Effector memory CD8-positive, alpha-beta T cell (primary cell): Measurements from ENCODE around the gene ARPC2.
A peak's percentile ranks its signal among the peaks of the same experiment; 100 is the strongest.

Experiments used
- ATAC-seq: fragments of 150-1000 bp; cut with Tn5 transposase; replicated peaks from 2 replicates; pipeline ENCODE4 v1.10.0; 2021; ENCODE audit warnings: mild to moderate bottlenecking, moderate library complexity
- DNase-seq, 3 experiments: peaks; one replicate each; pipeline ENCODE4 v3.0.0; 2021
- H3K27ac Mint-ChIP-seq, 2 donors: one replicate each; pipeline ENCODE4 v1.8.0; 2022; ENCODE audit warnings: mild to moderate bottlenecking in 2 of 2, mixed read lengths in 2 of 2, moderate library complexity in 2 of 2
- H3K27me3 Mint-ChIP-seq, 2 donors: one replicate each; pipeline ENCODE4 v1.8.0; 2022; ENCODE audit warnings: mixed read lengths in 2 of 2
- H3K36me3 Mint-ChIP-seq: one replicate; pipeline ENCODE4 v1.8.0; 2022; ENCODE audit warnings: mild to moderate bottlenecking, moderate library complexity, mixed read lengths; ENCODE audit not compliant: insufficient read depth
- H3K4me1 Mint-ChIP-seq, 2 donors: one replicate each; pipeline ENCODE4 v1.8.0; 2022; ENCODE audit warnings: low read depth in 2 of 2, mixed read lengths in 2 of 2
- H3K4me3 Mint-ChIP-seq, 2 donors: one replicate each; pipeline ENCODE4 v1.8.0; 2022; ENCODE audit warnings: mild to moderate bottlenecking in 2 of 2, mixed read lengths in 2 of 2, moderate library complexity in 2 of 2
- H3K9me3 Mint-ChIP-seq, 2 donors: one replicate each; pipeline ENCODE4 v1.8.0; 2022; ENCODE audit warnings: mixed read lengths in 2 of 2

Gene ARPC2

DNA sequence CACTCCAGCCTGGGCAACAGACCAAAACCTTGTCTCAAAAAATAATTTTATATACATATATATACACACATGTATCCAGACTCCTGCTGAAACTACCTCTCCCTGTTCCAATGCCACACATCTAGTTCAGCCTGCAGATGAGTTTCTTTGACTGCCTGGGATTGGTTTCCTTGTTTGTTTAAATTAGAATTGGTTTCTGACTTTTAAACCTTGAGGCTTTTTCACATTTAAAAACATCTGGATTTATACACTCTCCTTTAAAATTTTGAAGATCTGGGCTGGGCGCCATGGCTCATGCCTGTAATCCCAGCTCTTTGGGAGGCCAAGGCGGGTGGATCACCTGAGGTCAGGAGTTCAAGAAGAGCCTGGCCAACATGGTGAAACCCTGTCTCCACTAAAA lies 28.5 kb upstream of the ARPC2 start:
- H3K4me3 Mint-ChIP-seq = no peak overlapping the region
- ATAC-seq (no peak), DNase-seq (no peak)
- H3K4me1 Mint-ChIP-seq = peaks cover 0 to 2% of the 10 kb centered on the region in 2 donors
- H3K9me3 Mint-ChIP-seq = no peaks in the 10 kb centered on the region
- no peaks in the 10 kb centered on the region for H3K36me3 Mint-ChIP-seq
- H3K27ac Mint-ChIP-seq = no peak overlapping the region
- H3K27me3 Mint-ChIP-seq = peaks cover 0 to 12% of the 10 kb centered on the region in 2 donors

DNA sequence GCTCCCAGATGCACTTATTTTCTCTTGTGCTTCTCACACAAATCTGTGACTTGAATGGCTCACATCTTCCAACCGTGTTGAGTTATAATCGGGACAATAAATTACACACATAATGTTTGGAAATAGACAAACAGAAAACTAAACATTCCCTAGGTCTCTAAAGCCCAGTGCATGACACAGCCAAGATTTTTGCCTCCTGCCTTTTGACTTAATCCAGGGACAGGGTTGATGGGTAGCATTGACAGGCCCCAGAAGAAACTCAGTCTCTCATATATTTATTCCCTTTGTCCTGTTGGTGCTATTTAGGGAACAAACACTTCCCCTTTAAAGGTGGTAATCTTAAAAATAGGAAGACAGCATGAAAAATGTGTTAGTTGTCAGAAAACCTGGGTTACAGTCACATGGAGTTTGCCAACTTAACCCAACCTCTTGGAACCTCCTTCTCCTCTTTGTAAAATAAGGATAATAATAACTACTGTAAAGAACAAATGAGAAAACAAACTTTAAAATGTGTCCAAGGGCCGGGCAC lies 24.0 kb upstream of the ARPC2 start:
- Mint-ChIP-seq H3K36me3 (no peaks in the 10 kb centered on the region), H3K4me3 (no peak overlapping the region), H3K4me1 (no peaks in the 10 kb centered on the region), H3K27me3 (peaks cover 0 to 19% of the 10 kb centered on the region in 2 donors), H3K27ac (no peak overlapping the region), H3K9me3 (no peaks in the 10 kb centered on the region)
- ATAC-seq = no peak
- DNase-seq = no peak

DNA sequence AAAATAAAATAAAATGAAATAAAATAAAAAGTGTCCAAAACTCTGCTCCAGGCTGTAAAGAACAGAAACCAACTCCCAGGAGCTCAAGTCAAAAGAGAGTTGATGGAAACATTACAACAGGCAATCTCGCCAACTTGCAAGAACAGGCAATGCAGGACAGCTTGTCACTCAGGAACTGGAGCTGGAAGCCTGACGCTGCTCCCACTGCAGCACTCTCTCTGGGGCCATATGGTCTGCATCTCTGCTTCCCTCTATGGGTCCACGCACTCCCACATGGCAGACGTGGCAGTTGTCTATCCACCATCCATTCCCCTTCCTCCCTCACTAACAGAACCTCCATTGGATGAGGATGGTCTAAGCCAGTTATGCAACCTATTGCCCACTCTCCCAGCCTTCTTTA lies 23.3 kb upstream of the ARPC2 start:
- DNase-seq (no peak), ATAC-seq (no peak)
- no peaks in the 10 kb centered on the region for H3K36me3 Mint-ChIP-seq
- H3K27ac Mint-ChIP-seq = no peak overlapping the region
- no peak overlapping the region for H3K4me3 Mint-ChIP-seq
- H3K9me3 Mint-ChIP-seq = no peaks in the 10 kb centered on the region
- H3K4me1 Mint-ChIP-seq = no peaks in the 10 kb centered on the region
- H3K27me3 Mint-ChIP-seq = peaks cover 2 to 22% of the 10 kb centered on the region in 2 donors

DNA sequence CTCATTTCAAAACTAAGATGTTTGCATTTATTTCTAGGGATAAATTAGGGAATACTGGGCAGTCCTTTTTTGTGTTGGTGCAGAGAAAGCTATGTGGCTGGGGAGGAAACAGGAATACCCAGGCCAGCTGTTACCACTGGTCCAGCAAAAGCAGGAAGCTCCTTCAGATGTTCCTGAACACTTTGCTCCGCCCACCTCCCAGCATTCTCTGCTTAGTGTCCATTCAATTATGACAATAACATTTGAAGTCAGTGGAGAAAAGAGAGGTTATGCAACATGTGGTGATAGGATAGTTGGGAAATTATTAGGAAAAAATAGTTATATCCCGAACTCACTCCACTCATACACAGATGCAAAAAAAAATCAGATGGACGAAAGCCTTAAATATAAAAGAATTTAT lies 22.1 kb upstream of the ARPC2 start:
- H3K27ac Mint-ChIP-seq = peak overlapping the region in 1 of 2 donors; percentile 35
- ATAC-seq = no peak
- no peak overlapping the region for H3K4me3 Mint-ChIP-seq

DNA sequence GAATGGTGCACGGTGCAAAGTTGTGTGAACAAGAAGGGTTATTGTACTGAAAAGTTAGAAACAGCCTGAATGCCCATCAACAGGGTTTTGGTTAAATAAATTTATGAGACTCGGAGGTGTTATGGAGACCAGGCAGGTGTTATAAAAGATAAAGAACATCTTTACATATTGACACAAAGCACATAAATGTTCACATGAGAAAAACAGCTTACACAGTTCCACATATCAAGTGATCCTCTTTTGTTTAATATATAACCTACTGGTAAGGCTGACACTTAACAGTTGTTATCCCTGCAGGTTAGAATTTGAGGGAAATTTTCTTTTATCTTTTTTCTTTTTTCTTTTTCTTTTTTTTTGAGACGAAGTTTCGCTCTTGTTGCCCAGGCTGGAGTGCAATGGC lies 20.0 kb upstream of the ARPC2 start:
- H3K27me3 Mint-ChIP-seq = peaks cover 7 to 35% of the 10 kb centered on the region in 2 donors
- ATAC-seq = no peak
- H3K9me3 Mint-ChIP-seq = no peaks in the 10 kb centered on the region
- H3K36me3 Mint-ChIP-seq = no peaks in the 10 kb centered on the region
- H3K27ac Mint-ChIP-seq = no peak overlapping the region
- DNase-seq = no peak
- no peak overlapping the region for H3K4me3 Mint-ChIP-seq
- H3K4me1 Mint-ChIP-seq = no peaks in the 10 kb centered on the region

More for the DNA sequence above, 22.1 kb upstream of the ARPC2 start:
- peaks cover 7 to 33% of the 10 kb centered on the region in 2 donors for H3K27me3 Mint-ChIP-seq
- no peaks in the 10 kb centered on the region for H3K4me1 Mint-ChIP-seq
- no peaks in the 10 kb centered on the region for H3K36me3 Mint-ChIP-seq
- DNase-seq = no peak
- no peaks in the 10 kb centered on the region for H3K9me3 Mint-ChIP-seq

DNA sequence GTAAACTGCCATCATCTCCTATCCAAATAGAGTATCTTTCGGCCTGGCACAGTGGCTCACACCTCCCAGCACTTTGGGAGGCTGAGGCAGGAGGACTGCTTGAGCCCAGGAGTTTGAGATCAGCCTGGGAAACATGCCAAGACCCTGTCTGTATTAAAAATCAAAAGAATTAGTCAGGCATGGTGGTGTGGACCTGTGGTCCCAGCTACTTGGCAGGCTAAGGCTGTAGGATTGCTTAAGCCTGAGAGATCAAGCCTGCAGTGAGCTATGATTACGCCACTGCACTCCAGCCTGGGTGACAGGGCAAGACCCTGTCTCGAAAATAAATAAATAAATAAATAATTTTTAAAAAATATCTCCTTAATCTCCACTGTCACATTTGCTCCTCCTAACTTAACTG lies 14.7 kb upstream of the ARPC2 start:
- Mint-ChIP-seq H3K36me3 (no peaks in the 10 kb centered on the region), H3K4me1 (no peaks in the 10 kb centered on the region), H3K4me3 (no peak overlapping the region), H3K9me3 (no peaks in the 10 kb centered on the region), H3K27ac (no peak overlapping the region), H3K27me3 (peaks cover 7 to 20% of the 10 kb centered on the region in 2 donors)
- DNase-seq = no peak
- no peak for ATAC-seq

DNA sequence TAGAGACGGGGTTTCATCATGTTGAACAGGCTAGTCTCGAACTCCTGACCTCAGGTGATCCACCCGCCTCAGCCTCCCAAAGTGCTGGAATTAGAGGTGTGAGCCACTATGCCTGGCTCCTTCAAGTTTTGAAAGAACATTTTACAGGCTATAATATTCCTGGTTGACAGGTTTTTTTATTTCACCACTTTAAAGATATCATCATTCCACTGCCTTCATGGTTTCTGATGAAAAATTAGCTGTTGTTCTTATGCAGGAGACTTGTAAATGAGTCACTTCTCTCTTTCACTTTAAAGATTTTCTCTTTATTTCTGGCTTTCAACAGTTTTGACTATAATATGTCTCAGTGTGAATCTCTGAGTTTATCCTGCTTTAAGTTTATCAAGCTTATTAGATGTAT lies 7.9 kb upstream of the ARPC2 start:
- no peak for ATAC-seq
- Mint-ChIP-seq H3K36me3 (no peaks in the 10 kb centered on the region), H3K27ac (no peak overlapping the region), H3K9me3 (peaks cover 0 to 7% of the 10 kb centered on the region in 2 donors), H3K4me3 (no peak overlapping the region), H3K27me3 (peaks cover 7 to 20% of the 10 kb centered on the region in 2 donors), H3K4me1 (no peaks in the 10 kb centered on the region)
- DNase-seq = no peak

DNA sequence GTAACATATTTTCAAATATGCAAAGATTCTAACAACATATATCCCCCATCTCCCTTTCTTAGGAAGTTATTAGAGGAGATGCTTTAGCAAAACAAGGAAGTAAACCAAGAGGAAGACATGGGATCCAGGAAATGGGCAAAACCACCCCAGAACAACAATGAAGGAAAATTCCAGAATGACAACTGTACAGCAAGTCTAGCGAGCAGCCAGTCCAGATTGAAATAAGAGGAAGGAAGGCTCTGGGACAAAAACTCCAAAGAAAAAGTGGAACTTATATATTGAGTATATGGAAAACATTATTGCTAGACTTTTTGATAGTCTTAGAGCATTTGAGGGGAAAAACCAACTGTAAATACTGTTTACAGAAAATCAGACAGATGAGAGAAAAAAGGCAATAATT lies 2.9 kb upstream of the ARPC2 start:
- Mint-ChIP-seq H3K9me3 (peaks cover 0 to 7% of the 10 kb centered on the region in 2 donors), H3K27ac (no peak overlapping the region), H3K27me3 (peaks cover 7 to 18% of the 10 kb centered on the region in 2 donors), H3K4me1 (peaks cover 7 to 20% of the 10 kb centered on the region in 2 donors), H3K4me3 (no peak overlapping the region), H3K36me3 (peaks cover 18% of the 10 kb centered on the region)
- no peak for ATAC-seq
- DNase-seq = no peak

DNA sequence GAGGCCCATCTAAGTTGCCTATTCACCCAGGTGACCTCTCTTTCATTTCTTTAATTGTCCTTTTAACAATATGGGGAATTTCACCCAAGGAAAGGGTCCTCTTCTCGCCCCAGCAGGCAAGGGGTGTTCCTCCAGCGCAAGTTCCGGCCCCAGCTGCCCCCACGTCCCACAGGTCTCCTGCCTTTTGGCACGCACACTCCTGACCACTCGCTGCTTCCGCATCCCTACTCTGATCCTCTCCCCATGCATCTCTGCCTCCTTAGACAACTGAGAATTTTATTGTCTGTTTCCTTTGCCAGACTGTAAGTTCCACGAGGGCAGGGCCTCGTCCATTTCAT lies 684 bp upstream of the ARPC2 start:
- Mint-ChIP-seq H3K4me1 (peaks cover 26 to 35% of the 10 kb centered on the region in 2 donors), H3K9me3 (no peaks in the 10 kb centered on the region), H3K27me3 (peaks cover 0 to 2% of the 10 kb centered on the region in 2 donors), H3K36me3 (peaks cover 33% of the 10 kb centered on the region), H3K4me3 (peak overlapping the region; percentile 88 to 93), H3K27ac (peak overlapping the region; percentile 95 to 99)
- ATAC-seq (no peak), DNase-seq (no peak)

DNA sequence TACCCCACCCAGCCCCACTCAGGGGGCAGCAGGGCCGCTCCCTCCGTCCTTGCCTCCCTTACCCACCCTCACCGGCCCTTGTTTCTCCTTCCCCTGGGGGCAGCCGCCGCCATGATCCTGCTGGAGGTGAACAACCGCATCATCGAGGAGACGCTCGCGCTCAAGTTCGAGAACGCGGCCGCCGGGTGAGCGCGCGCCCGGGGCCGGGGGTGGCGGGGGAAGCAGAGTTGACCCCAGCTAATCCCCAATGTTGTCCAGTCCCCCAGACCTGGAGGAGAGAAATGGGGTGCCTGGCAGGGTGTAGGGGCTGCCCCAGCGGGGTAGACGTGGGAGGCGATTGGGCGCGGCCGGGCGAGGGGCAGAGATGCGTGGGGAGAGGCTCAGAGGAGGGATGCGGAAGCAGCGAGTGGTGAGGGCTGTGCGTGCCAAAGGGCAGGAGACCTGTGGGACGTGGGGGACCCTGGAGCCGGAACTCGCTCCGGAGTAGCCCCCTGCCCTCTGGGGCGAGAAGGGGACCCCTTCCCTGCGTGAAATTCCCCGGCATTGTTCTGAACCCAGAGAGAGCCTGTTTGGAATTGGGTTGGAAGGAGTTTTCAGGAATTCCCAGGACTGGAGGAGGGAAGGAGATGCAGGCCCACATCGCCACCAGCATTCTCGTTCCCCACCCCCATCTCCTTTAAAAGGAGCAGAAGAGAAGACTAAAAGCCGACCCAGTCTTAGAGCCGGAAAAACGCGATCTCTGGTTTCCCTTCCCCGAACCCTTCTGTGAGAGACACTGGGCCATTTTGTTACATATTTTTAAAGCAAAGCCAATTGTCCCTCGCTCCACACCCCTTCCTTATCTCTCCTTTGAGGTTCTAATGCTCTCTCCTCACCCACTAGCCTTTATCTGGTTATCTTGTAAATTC lies 625 bp downstream of the ARPC2 start:
- H3K4me1 Mint-ChIP-seq = peaks cover 38 to 47% of the 10 kb centered on the region in 2 donors
- H3K27ac Mint-ChIP-seq = peak overlapping the region; percentile 95 to 99
- peak overlapping the region; percentile 88 to 93 for H3K4me3 Mint-ChIP-seq
- H3K27me3 Mint-ChIP-seq = no peaks in the 10 kb centered on the region
- no peaks in the 10 kb centered on the region for H3K9me3 Mint-ChIP-seq
- ATAC-seq (peak; percentile 53), DNase-seq (peak; percentile 43 to 56 (median 54))
- H3K36me3 Mint-ChIP-seq = peaks cover 42% of the 10 kb centered on the region

DNA sequence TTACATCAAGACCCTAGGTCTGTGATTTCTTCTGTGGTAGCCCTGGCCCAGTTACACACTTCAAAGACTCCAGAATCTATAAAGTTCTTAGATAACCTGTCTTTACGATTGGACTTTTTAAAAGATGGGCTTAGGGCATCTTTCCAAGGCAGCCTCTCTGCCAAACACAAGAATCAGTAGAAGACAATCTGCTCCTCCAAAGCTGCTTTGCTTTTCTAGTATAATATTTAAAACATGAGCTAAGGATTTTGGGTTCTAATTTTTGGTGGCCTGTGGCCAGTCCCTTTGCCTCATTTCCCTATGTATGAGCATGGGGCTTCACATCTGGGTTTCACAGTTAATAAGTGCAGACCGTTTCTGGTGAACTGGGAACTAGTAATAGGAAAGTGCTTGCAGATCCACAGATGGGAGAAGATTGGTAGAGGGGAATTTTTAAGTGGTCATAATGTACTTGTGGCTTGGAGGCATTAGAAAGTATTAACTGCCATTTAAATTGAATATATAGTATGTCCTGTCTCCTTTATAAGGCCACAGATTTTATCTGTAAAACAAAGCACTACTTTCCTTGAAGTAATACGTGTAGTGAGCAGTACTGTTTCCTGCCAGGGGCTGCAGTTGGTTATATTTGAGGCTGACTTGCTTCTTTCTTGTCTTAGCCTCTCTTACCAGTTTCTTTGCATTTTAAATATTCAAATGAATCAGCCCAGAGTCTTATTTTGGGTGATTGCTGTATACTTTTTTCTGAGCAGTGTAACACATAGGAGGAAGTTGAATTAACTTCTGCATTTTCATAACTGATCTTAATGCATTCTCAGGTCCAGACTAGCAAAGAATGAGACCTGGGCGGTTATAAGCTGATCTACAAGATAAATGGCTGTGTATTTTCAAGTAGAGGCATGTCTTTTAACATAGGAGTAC lies 1.5 kb downstream of the ARPC2 start:
- no peak for DNase-seq
- Mint-ChIP-seq H3K4me3 (peak overlapping the region; percentile 88 to 93), H3K27ac (peak overlapping the region; percentile 95 to 99), H3K4me1 (peaks cover 45 to 56% of the 10 kb centered on the region in 2 donors), H3K9me3 (no peaks in the 10 kb centered on the region), H3K27me3 (no peaks in the 10 kb centered on the region), H3K36me3 (peaks cover 46% of the 10 kb centered on the region)
- ATAC-seq = peak; percentile 9

DNA sequence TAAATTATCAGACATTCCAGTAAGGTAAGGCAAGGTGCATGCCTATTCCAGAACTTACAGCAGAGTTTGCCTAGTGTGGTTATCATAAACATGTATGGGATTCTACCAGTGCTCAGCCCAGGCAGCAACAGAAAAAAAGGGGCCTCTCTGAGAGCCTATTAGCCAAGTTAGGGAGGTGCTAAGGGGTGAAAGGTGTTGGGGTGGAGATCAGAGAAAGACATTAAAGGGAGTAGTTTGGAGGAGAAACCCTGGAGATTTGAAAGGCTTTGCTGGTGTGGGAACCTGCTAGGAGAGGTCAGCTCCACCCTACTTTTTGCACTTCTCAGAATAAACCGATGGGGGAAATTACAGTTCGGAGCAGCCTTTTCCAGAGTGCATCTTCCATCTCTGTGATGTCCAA lies 2.9 kb downstream of the ARPC2 start:
- Mint-ChIP-seq H3K4me3 (peak overlapping the region; percentile 88 to 93), H3K27ac (peak overlapping the region; percentile 66 to 99), H3K9me3 (no peaks in the 10 kb centered on the region), H3K36me3 (peaks cover 60% of the 10 kb centered on the region), H3K27me3 (no peaks in the 10 kb centered on the region), H3K4me1 (peaks cover 53 to 68% of the 10 kb centered on the region in 2 donors)
- DNase-seq = no peak
- ATAC-seq = no peak

DNA sequence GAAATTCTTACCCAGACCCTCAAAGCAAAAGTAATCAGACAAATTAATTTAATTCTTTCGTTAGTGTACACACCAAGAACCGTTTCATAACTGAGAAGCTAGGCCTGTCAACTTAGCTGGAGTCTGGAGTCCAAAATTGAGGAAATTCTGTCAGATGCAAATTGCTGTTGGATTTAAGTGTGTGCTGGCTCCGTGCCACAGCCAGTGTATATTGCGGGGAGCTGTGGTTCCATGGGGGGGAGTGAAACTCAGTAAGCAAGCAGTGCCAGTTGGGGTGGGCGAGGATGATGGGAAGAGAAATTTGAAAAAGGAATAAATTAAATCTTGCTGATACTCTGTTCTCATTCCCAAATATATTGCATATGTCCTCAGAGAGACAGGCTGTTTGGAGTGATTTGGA lies 4.0 kb downstream of the ARPC2 start:
- DNase-seq = no peak
- peaks cover 71% of the 10 kb centered on the region for H3K36me3 Mint-ChIP-seq
- H3K27me3 Mint-ChIP-seq = no peaks in the 10 kb centered on the region
- H3K4me1 Mint-ChIP-seq = peaks cover 63 to 77% of the 10 kb centered on the region in 2 donors
- ATAC-seq = no peak
- peak overlapping the region; percentile 88 to 93 for H3K4me3 Mint-ChIP-seq
- peak overlapping the region; percentile 66 to 99 for H3K27ac Mint-ChIP-seq
- H3K9me3 Mint-ChIP-seq = no peaks in the 10 kb centered on the region
